Measurements from ENCODE around the gene SLC7A6OS.
"Not testable (repeated sequence)": the region's sequence is repeated elsewhere in the genome, so short reads cannot be mapped to it uniquely, and the experiment has no call there.

The SLC7A6OS gene

GRCh38 chr16:68298907-68299561 lies 11.7 kb downstream of the SLC7A6OS start:
- DNase-seq (ENCODE audit: low read depth), result no peak

DNA sequence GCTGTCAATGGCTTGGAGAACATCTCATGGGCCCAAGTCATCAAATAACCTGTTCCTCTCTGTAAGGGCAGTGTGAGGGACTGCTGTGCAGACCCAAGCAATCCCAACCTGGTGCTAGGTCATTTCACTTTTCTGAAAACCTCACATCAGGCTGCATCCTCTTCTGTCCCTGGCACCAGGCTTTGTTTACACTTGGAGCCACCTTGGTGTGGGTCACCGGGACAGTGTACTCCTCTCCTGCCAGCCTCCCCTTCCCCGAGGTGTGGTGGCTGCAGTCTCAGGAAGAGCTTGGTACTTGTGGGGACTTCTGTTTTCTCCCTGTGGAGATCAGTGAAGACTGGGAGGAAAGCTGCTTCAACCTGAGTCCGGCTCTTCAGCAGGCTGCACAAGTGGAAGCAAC lies 12.4 kb downstream of the SLC7A6OS start:
- no peak for DNase-seq (ENCODE audit: low read depth)

DNA sequence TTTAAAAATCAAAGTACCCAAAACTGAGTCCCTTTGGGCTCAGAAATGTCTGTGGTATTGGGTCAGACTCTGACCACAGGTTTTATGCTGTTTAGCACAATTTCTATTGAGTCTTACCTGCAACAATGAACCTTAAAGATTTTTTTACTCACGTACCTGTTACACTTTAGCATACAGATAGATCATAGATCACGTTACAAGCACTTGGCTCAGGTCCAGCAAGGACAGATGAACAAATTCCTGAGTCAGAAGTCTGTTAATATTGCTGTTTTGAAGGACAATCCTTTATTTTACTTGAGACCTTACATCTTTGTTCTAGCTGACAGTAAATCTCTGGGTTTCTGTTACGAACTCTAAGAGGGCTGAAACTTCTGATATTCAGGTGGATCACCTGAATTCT lies 12.8 kb downstream of the SLC7A6OS start:
- DNase-seq (ENCODE audit: low read depth), result no peak

- no peak for DNase-seq (ENCODE audit: low read depth)
Measured at GRCh38 chr16:68296693-68297092, 14.1 kb downstream of the SLC7A6OS start.

DNA sequence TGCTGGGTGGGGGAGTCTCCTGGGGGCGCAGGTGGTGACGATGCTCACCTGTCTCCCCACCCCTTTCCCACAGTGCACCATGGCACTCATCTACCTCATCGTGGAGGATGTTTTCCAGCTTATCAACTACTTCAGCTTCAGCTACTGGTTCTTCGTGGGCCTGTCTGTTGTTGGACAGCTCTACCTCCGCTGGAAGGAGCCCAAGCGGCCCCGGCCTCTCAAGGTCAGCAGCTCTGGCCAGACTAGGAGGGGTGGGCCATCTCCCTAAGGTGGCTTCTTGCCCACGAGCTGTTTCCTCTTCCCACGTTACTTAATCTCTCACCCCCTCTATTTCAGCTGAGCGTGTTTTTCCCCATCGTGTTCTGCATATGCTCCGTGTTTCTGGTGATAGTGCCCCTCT lies 14.5 kb downstream of the SLC7A6OS start:
- no peak for DNase-seq (ENCODE audit: low read depth)

DNA sequence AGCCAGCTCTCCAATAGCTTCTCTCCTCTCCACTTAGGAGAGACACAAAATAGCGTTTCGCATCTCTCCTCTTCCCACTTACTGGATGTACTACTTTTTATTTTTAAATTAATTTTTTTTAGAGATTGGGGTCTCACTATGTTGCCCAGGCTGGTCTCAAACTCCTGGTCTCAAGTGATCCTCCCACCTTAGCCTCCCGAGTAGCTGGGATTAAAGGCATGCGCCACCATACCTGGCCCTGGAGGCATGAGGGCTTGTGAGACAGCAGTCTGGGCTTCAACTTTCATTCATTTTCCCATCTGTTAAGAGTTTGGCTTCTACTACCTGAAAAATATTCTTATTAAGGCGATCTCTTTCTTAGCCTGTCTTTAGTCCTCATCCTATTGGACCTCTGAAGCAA lies 18.3 kb downstream of the SLC7A6OS start:
- no peak for DNase-seq (ENCODE audit: low read depth)

GRCh38 chr16:68291227-68291626 lies 19.5 kb downstream of the SLC7A6OS start:
- no peak for DNase-seq (ENCODE audit: low read depth)

- no peak for DNase-seq (ENCODE audit: low read depth)
Measured at GRCh38 chr16:68290450-68290849, 20.3 kb downstream of the SLC7A6OS start.

DNA sequence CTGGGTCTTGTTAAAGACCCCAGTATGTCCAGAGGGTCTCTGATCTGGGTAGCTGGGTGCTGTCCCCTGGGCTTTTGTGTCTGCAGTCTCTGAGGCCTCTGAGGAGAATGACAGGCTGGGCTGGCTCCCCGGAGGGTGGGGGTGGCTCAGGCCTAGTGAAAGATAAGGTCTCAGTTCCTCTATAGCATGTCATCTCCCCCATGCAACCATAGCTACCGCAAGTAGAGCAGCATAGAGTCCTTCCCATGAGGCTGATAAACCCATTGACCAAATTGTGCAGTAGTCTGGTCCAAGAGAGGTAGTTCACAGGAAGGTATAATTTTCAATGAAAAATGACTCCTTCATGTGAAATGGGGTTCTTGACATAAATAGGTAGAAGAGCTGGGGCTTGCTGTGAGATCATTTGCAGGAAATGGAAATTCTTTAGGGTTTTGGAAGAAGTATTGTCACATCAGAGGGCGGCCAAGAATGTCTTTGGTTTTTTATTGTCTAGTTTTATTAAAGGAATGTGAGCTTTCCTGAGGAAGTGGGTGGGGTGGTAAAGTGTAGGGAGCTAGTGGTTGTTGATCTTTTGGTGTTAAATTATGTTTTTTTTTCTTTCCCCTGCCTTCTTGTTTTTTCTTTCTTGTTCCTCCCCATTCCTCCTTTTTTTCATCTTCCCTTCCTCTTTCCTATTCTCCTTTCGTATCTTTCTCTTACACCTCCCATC lies 21.0 kb downstream of the SLC7A6OS start:
- DNase-seq (ENCODE audit: low read depth), result no peak

GRCh38 chr16:68289202-68289601 lies 21.5 kb downstream of the SLC7A6OS start:
- no peak for DNase-seq (ENCODE audit: low read depth)

DNA sequence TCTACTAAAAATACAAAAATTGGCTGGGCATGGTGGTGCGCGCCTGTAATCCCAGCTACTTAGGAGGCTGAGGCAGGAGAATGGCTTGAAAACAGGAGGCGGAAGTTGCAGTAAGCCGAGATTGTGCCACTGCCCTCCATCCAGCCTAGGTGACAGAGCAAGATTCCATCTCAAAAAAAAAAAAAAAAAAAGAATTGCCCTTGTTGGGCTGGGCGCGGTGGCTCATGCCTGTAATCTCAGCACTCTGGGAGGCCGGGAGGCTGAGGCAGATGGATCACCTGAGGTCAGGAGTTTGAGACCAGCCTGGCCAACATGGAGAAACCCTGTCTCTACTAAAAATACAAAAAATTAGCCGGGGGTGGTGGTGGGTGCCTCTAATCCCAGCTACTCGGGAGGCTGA lies 21.9 kb downstream of the SLC7A6OS start:
- not testable (repeated sequence) for DNase-seq (ENCODE audit: low read depth)

DNA sequence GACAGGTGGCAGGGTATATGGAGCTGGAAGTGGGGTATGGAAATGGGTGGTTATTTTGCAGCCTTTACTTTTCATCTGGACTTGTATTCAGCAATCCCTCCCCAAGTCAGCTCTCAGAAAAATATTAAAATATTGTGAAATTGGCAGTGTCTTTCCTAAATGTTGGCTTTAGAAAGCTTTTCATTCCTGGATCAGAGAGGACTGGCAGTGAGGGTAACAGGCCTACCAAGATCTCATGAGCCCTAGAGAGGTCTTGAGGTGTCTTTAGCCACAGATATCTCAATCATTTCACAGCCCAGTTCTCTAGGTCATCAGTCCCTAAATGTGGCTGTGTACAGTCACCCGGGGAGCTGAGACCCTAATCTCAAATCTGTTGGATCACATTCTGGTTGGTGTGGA lies 22.5 kb downstream of the SLC7A6OS start:
- DNase-seq (ENCODE audit: low read depth), result no peak

GRCh38 chr16:68287276-68288251 lies 23.2 kb downstream of the SLC7A6OS start:
- no peak for DNase-seq (ENCODE audit: low read depth)

DNA sequence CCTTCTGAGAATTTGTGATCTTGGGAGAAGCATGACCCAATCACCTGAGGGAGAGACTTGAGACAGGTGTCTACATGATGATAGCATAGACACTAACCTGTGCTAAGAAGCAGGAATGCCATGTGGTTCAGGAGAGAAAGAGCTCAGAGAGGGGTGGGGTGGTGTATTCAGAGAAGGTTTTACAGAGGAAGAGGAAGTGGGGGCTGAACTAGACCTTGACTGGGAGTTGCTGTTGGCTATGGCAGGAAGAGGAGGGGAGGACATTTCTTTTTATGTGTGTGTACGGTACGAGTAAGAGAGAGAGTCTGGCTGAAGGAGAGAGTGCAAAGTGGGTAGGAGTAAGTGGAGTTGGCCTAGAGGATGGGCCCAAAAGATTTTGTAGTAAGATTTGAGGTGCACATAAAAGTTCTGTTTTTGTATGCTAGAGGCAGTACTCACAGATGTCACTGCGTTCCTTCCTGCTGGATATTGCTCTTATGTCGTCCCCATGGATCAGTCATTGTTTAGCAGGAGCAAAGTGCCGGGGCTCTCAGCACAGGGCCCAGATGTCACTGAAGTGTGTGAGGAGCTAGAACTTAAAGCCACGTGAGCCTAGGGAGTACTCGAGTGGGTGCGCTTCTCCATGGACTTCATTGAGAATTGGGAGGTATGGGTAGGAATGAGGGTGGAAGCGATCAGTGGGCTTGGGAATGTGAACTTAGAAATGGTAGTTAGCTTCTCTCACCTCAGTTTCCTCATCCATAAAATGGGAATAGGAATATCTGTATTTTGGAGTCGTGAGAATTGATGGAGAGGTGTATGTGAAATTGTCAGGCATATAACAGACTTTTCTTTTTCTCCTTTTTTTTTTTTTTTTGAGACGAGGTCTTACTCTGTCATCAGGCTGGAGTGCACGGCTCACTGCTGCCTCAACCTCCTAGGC lies 24.3 kb downstream of the SLC7A6OS start:
- DNase-seq (ENCODE audit: low read depth), result no peak

DNA sequence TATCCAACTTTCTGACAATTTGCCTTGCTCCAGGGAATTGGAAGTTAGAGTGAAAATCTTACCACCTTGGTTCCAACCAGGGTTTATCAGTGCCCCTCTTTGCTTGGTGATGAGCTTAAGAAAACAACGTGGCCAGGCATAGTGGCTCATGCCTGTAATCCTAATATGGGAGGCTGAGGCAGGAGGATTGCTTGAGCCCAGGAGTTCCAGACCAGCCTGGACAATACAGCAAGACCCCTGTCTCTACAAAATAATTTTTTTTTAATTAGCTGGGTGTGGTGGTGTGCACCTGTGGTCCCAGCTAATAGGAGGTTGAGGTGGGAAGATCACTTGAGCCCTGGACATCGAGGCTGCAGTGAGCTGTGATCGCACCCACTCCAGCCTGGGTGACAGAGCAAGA lies 25.1 kb downstream of the SLC7A6OS start:
- DNase-seq (ENCODE audit: low read depth), result no peak

GRCh38 chr16:68284847-68285246 lies 25.9 kb downstream of the SLC7A6OS start:
- no peak for DNase-seq (ENCODE audit: low read depth)

DNA sequence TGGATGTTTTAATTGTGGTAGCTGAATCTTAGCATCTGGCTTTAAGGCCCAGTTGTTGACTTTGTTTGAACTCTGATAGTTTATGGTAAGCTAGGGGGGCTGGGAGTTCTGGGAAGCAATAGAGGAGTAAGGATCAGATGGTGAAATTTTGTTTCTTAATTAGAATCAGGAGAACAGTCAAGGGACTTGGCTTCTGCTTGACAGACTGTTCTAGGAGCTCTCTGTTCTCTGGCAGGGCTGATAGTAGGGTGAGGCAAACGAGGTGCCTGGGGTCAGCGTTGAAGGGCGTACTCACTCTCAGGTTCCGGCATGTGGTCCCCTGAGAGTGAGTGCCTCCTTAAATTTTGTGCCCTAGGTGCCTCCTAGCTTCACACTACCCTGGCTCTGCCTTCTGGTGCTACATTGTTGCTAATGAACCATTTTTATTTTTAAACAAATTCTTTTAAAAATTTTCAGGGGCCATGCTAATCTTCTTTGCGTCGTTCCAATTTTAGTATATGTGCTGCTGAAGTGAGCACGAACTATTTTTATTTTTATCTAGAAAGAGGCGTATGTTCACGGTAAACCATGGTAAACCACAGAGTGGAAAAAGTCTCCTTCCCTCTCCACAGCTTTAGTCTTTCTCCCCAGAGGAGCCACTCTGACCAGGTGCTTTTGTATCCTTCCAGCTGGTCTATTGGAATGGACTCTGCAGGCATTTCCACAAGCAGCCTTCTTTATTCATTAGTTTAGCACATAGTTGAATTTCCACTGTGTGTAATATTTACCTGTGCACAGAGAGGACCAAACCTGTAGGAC lies 26.7 kb downstream of the SLC7A6OS start:
- DNase-seq (ENCODE audit: low read depth), result no peak

GRCh38 chr16:68283346-68283745 lies 27.4 kb downstream of the SLC7A6OS start:
- DNase-seq (ENCODE audit: low read depth), result no peak

GRCh38 chr16:68282064-68282452 lies 28.7 kb downstream of the SLC7A6OS start:
- no peak for DNase-seq (ENCODE audit: low read depth)

DNA sequence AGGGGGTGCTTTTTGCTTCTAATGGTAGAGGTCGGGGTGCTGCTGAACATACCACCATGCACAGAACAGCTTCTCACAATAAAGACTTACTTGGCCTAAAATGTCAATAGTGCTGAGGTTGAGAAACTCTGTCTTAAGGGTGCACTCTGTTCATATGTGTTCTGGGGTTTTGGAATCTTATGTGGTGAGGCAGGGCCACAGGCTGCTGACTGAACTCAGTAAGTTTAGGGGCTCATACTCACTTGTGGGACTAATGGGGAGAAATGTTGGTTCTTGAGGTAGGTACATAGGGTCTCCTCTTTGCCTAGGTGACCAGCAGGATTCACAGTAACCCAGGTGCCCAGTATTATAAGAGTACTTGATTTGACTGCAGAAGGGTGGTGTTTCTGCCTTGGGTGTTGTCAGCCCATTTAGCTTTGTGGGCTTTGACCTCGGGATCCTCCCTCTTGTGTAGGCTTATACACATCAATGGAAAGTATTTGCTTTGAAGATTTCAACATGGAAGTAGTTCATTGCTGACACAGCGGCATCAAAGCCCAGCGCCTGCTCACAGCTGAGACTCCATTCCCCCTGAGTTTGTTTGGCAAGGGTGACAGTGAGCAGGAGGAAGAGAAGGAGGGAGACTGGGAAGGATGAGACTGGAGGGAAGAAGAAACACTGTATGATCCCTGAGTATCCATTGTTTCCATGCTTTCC lies 29.2 kb downstream of the SLC7A6OS start:
- no peak for DNase-seq (ENCODE audit: low read depth)
